GM12874 (cell line): ENCODE results near the gene DAAM2.

ENCODE experiments used
- CTCF ChIP-seq: IDR thresholded peaks from 2 replicates; pipeline ENCODE4 v1.5.1; 2011; ENCODE audit warnings: low read depth, mild to moderate bottlenecking, control low read depth, low read length, moderate library complexity; ENCODE audit not compliant: insufficient read depth

The DAAM2 gene

GRCh38 chr6:39829331-39829730 is 37.2 kb downstream of the DAAM2 start:
- TF ChIP-seq CTCF = no peak

DNA sequence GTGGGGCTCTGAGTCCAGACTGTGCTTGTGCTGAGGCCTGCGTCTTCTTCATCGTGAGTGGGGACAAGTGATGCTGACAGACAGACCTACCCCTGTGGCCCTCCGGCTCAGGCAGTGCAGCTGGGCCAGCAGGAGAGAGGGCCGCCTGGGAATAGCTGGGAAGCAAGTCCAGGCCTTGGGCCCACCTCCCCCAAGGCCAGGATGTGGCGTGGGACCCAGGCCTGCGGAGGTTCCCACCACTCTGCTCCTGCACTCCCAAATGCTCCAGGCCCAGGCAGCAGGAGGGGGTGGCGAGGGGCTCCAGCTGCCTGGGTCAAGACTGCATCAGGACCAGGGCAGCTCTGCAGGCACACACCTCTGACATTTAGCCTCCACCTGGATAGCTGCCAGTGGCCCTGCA is 38.3 kb downstream of the DAAM2 start:
- TF ChIP-seq CTCF = no peak

DNA sequence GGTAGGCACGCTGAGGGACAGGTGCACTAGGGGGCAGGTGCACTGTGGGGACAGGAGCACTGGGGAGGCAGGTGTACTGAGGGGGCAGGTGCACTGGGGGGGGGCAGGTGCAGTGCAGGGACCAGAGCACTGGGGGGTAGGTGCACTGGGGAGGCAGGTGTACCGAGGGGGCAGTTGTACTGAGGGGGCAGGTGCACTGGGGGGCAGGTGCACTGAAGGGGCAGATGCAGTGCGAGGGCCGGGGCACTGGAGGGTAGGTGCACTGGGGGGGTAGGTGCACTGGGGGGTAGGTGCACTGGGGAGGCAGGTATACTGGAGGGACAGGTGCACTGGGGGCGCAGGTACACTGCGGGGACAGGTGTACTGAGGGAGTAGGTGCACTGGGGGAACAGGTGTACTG is 39.5 kb downstream of the DAAM2 start:
- no peak for TF ChIP-seq CTCF

DNA sequence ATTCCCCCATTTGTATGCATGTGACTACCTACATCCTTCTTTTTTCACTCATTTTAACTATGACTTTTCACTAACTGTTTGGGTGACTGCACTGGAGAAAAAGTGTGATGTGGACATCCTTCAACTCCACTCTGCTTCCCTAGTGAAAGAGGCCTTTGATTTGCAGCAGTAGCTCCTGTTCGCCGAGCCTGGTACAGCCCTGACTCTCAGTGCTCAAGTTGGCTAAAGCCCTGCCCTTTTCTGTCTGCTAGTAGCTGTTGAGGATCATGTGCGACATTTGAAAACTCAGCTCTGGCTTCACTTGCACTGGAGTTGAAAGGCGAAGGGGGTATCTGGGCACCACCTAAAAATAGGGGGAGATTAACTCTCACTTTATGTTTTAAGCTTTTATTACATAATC is 42.1 kb downstream of the DAAM2 start:
- no peak for TF ChIP-seq CTCF

DNA sequence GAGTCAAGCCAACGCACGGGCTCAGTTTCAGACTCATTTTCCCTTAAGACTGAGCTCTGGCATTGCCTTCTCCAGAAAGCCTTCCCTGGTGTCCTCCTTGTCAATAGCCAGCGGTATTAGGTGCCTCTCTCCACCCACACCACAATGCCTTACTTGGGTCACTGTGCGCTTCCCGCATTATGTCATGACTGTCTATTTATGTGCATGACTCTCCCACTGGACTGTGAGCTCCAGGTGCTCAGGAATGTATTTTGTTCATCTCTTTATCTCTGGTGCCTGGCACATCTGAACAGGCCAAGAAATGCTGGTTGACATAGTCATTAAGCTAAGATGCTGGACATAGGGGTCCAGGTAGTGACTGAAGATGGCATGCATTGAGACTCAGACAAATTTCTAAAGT is 42.7 kb downstream of the DAAM2 start:
- no peak for TF ChIP-seq CTCF

DNA sequence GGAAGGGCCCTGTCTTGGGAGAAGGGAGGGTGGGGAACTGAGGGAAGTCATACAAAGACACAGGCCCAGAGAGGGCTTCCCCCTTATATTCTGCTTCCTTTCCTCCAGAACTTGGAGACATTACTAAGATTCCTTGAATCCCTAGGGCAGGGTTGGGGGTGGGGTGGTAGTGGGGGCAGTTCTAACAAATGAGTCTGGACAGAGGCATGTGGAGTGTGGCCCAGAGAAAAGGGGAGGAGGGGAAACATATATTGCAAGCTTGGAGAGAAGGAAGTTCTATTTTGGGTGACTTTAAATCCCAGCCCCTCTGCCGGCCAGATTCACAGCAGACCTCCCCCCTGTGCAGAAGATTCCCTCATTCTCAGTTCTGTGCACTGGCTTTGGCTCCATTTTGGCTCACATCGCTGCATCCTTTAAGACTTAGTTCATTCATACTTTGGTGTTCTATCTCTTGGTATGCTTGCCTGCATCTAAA is 43.7 kb downstream of the DAAM2 start:
- no peak for TF ChIP-seq CTCF

GRCh38 chr6:39836606-39837005 is 44.4 kb downstream of the DAAM2 start:
- no peak for TF ChIP-seq CTCF

- no peak for TF ChIP-seq CTCF
These were observed 47.3 kb downstream of the DAAM2 start for GRCh38 chr6:39839445-39839844.
